ENCODE measurements around the gene ZFP36L2. TPM values are rescaled to one million over a fixed set of nuclear protein-coding genes. Genes with fewer than 3 reads are reported as not detected.

The ZFP36L2 gene
- total RNA-seq (2022; extraction: Qiagen RNA extraction): 31.3 to 42.3 TPM (median 38.8 TPM) in 5 replicates

GRCh38 chr2:43226558-43226954 is at the start of gene ZFP36L2:
Gene ZFP36L2 (minus strand): TSS chr2:43226606. CDS start chr2:43226315, 291 bp downstream.

